HG02970 (cell line): ENCODE measurements around the gene PIK3C2G.
"Not testable (repeated sequence)": the region's sequence is repeated elsewhere in the genome, so short reads cannot be mapped to it uniquely, and the experiment has no call there.

Experiments used
- ATAC-seq: cut with Tn5 transposase; IDR thresholded peaks from one replicate; pipeline ENCODE4 v1.9.1; 2021; ENCODE audit warnings: mild to moderate bottlenecking, moderate library complexity, moderate number of reproducible peaks; ENCODE audit not compliant: unreplicated experiment, low FRiP score

The PIK3C2G gene

DNA sequence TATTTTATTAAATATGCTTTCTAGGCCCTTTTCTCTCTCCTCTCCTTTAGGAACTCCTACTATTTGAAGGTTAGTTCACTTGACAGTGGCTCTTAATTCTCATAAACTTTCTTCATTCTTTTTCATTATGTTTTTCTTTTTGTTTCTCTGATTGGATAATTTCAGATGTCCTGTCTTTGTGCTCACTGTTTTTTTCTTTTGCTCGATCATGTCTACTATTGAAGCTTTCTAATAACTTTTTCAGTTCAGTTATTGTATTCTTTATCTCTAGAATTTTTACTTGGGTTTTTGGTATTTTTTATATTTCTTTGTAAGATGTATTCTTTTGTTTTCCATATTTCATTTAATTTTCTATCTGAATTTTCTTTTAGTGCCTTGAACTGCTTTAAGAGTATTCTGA is 261.5 kb downstream of the PIK3C2G start:
- ATAC-seq = no peak

DNA sequence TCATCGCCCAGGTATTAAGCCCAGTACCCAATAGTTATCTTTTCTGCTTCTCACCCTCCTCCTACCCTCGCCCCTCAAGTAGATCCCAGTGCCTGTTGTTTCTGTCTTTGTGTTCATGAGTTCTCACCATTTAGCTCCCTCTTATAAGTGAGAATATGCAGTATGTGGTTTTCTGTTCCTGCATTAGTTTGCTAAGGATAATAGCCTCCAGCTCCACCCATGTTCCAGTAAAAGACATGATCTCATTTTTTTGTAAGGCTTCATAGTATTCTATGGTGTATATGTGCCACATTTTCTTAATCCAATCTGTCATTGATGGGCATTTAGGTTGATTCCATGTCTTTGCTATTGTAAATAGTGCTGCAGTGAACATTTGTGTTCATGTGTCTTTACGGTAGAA is 281.2 kb downstream of the PIK3C2G start:
- not testable (repeated sequence) for ATAC-seq

DNA sequence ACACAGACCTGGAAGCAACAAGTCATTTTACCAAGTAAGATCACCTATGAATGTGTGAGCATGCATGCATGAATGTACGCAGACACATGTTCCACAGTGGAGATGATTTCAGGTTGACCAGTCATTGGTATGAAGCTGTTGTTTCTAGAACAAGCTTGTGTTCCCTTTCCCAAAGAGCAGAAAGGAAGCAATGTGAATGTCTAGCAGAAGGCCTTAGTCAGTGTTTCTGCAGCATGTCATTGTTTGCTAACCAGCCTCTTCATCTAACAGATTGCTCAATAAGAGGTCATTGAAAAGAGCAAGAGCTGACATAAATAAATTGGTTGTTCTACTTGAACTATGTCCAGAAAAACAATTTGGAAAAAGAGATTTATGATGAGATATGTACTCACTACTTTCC is 285.1 kb downstream of the PIK3C2G start:
- ATAC-seq = no peak

DNA sequence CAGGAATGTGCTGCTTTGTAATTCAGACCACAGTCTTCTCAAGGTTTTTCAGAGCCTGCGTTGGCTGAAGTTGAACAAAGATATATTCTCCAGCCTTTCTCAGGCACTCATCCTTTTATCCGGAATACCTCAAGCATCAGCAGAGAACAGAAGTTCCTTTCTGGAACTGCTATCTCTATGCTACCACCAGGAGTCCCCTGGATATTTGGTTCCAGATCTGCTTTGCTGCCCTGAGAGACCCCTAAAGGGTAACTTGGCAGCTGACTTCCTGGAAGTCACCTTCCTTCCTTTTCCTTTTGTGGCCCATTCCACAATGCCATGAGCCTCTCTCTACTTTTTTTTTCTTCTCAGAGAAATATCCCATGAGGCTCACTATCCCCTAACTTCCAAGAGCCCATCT is 288.3 kb downstream of the PIK3C2G start:
- no peak for ATAC-seq

DNA sequence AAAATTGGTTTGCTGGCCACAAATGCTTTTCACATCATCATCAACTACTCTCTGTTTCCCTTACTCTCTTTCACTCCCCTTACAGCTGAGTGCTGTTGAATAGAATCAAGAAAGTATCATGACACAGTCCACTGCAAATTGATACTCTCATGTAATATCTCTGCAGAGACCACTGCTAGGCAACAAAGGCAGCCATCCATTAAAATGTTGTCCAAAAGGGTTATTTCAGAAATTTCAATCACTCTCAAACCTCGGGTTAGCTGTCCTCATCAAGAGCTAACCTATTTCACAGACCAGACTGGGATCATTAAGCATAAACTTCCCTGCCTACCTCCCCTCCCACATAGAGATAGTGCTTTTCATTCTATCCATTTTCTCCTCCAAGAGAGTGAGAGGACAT is 289.8 kb downstream of the PIK3C2G start:
- ATAC-seq = no peak

DNA sequence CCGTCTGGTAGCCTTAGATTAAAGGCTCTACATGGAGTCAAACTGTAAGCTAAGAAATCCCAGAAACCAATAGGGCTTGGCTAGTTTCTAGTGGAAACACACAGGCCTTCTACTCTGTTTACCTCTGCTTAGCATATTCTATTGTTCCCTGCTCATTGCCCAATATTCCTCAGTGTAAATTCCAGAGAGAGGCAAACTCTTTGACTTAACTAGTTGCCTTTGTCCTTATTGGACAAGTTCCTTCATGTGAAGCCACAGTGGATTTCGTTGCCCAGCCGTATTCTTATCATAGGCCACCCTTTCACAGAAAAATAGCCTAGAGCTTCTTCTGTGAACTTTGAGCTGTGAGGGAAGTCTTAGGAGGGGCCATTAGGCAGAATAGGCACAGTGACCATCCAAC is 290.4 kb downstream of the PIK3C2G start:
- ATAC-seq = no peak

DNA sequence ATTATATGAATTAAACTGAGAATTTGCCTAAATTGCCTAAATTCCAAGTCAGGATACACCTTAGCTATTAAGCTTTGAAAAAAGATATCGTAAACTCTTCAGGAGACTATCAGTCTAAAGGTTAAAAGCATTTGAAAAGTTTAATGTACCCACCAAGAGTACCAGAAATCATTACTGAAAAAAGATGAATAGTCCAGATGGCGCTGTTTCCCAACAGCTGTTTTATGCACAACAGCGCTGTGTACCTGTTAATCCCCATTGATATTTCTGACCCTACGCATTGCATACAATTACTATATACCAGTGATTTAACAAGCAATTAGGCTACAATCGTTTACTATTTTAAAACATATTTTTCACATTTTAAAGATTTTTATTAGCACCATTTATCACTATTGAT is 291.5 kb downstream of the PIK3C2G start:
- ATAC-seq = no peak

DNA sequence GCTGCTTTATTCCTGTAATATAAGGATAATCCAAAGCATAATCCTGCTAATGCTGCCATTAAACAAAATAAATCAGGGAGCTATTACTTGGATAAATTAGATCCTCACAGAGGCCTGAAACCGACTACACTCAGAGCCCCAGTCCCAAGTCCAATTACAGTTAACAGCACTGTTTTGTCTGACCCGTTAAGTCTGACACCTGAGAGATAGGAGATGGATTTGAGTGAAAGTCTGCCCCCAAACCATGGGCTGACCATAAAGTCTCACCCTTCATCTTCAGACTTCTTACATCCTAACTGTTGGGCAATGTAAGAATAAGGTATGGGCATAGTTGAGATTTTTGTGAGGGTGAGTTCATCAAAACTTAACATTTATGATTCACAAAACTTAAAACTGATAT is 294.8 kb downstream of the PIK3C2G start:
- no peak for ATAC-seq

DNA sequence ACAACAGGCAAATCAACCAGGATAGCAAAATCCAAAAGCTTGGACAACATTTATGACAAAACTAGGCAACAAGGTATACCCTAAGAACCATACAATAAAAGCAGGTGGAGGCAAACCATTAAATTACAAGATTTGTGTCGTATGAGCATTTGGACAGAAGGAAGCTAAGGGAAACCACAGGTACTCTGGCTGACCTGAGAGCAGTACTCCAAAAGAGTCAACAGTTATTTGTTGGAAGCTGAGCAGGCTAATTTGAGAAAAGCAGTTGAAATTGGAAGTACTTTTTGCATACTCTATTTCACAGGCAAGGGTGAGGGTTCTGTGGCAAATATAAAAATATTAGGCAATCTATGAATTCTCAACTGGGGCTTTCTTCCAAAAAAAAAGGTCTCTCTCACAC is 297.9 kb downstream of the PIK3C2G start:
- no peak for ATAC-seq

DNA sequence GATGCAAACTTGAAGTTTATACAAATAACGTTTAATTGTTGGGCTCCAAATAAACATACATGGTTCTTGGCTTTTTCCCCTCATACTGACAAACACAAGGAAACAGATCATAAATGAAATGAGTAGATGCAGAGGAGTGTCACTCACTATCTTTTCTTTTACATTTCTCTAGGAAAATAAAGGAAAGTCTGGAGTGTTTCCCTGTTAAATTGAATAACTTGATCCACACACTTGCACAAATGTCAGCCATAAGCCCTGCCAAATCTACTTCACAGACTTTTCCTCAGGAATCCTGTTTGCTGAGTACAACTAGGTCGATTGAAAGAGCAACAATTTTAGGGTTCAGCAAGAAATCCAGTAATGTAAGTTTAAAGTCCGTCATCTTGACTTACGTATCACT is 301.2 kb downstream of the PIK3C2G start:
- ATAC-seq = no peak

DNA sequence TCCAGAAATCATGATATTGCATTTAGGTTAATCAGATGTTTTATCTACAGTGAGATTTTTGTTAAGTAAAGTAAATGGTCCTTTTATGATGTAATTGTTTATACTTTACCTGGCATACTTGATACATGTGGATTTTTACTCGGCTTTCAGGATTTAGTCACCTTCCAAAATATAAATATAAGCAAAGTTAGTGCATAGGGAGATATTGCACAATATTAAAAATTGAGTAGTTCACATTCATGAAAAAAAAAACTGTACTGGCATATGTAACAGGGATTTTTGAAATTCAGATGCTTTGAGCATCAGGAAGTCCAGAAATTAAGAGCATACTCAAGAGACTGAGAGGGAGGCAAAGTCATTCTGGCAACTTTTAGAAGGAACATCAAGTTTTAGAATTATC is 303.0 kb downstream of the PIK3C2G start:
- no peak for ATAC-seq

DNA sequence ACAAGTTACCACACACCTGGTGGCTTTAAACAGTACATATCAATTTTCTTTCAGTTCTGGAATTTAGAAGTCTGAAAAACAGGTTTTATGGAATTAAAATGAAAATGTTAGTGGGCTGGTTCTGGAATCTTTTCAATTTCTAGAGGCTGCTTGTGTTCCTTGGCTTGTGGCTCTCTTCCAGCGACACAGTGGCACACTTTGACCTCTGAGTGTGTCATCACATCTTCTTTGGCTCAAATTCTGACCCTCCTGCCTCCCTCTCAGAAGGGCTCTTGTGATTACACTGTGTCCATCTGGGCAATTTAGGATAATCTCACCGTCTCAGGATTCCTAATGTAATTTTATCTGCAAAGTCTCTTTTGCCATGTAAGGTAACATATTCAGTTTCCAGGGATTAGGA is 306.5 kb downstream of the PIK3C2G start:
- ATAC-seq = no peak

DNA sequence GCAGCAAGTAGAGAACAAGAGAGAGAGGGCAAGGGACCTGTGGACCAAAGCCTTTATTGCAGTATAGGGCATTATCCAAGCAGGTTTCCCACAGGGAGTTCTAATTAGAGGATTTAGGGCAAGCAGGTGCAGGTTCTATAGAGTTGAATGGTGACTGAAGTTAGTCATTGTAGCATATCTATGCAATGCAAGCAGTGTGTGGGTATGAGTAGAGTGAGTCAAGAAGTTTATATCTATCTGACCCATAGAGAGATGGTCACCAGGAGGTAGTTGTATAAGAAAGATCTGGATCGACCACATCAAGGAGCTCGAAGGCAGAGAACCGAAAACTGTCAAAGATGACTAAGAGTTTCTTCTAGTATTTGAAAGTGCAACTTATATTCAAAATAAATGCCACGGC is 309.2 kb downstream of the PIK3C2G start:
- ATAC-seq = no peak

DNA sequence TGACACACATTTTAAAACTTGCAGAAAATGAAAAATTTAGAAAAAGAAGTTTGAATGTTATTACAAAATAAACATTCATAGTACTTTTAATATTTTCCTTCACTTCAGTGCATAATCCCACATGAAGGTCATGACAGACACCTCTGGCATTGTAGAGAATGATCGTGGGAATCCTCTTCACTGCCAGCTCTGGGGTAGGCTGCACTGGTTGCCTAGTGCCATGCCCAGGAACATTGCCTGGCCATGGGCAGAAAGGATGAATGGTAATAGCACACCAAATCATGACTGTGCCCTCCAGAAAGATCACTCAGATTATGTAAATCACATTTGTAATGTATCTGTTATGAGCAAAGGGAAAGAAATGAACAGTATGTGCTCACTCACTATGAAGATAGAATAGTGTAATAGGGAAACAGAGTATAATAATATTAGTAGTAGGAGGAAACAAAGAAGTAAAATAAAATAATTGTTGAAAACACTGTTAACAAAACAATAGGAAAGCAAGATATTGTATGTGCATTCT is 314.8 kb downstream of the PIK3C2G start:
- ATAC-seq = no peak

DNA sequence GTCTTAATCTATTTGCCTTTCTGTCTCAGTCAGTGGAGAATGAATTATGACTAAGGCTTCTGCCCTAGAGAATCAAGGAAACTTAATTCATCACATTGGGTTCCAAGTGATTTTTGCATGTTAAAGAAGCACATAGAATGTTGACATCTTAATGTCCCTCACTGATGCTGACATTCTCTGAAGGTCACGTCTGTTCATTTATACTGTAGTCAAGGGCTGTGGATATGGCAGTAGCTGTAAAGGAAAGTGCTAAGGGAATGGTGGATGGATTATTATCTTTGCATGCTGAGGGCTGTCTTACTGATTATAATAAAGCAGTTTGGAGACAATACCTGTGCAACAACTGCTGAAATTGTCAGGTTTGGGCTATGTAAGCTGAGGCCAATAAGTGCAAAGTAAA is 315.3 kb downstream of the PIK3C2G start:
- no peak for ATAC-seq

DNA sequence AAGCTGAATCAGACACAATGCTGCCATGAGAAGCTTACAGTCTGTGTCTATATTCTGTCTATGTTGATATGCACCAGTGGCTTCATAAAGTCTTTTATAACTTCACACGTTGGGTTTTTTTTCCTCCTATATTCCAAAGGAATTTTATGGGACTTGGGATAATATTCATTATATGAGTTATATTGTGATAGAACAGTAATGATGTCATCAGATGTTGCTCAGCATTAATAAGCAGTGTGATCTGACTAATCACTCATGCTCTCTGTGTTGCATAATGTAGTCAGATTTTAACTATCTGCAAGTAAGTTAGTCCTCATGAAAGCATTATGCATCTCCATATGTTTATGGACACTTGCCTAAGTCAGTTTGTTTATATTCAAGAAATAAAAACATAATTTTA is 316.9 kb downstream of the PIK3C2G start:
- no peak for ATAC-seq

DNA sequence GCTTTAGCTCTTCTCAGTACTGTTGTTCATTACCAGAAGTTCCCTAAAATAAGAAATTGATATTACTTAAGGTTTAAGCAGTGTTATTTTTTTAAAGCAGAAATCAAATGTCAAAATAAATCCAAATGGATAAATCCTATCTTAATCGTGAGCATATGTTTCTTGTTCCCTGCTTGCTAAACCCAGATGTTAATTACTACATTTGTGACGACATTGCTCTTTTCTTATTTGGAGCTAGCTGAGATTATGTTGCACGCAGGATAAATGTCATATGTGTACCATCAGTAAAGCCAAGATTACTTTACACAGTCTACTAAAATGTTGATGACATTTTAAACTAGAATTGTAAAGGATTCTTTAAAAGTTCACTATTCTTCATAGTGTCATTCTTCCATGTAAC is 319.0 kb downstream of the PIK3C2G start:
- ATAC-seq = no peak

DNA sequence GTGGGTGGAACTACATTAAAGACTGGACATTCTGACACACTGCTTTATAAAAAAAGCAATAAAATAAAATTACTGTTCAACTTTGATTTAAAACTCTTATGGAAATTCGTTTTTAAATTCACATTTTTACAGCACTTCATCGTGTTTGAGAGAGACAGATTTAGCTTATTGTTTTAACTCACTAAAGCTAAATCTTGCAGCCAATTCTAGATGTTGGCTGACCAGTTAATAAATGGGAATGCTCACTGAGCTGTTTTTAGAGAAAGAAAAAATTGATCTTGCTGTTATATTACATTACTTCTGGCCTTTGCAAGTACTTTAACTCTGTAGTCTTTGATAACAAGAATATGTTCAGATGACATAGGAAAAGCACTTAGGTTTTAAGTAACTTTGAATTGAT is 319.4 kb downstream of the PIK3C2G start:
- no peak for ATAC-seq

DNA sequence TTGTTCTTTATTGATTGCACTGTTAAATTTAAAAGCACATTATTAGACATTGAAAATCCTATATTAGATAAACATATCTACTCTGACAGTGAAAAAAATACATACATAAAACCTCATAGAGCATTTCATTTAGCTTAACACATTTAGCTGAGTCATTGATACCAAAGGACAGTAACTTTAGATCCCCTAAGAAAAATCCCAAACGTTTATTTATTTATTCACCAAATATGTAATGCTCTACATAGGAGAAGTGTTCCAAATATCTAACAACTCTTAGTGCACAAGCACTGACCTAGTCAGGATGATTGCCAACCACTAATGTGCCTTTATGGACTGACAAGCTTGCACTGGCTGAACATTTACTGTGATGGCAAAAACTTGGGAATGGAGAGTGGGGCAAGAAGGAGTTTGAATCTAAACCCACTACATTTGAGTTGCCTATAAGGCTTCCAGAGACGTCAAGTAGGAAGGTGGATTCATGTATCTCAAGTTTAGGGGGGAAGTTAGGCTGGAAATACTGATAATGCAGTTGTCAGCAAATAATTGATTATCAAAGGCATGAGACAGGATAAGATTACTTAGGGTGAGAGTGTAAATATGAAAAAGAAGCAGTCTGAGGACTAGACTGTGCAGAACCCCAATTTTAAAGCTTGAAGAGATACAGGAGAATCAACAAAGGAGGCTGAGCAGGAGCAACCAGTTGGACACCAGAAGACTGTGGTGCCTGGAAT is 320.1 kb downstream of the PIK3C2G start:
- no peak for ATAC-seq

DNA sequence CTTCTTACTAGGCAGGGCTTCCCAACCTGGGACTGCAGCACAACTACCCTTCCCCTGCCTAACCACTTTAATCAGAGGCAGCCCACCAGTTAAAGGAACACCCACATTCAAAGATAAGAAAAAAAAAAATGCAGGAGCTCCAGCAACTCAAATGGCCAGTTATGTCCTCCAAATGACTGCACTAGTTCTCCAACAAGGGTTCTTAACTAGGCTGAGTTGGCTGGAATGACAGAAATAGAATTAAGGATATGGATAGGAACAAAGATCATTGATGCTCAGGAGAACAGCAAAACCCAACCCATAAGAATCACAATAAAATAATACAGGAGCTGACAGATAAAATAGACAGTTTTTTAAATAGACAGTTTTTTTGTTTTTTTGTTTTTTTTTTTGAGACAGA is 322.3 kb downstream of the PIK3C2G start:
- no peak for ATAC-seq

DNA sequence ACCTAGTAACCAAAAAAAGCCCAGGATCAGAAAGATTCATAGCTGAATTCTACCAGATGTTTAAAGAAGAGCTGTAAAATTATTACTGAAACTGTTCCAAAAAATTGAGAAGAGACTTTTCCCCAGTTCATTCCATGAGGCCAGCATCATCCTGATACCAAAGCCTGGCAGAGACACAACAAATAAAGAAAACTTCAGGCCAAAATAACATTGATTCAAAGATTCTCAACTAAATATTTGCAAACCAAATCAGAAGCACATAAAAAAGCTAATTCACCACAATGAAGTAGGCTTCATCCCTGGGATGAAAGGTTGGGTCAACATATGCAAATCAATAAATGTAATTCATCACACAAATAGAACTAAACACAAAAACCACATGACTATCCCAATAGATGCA is 325.3 kb downstream of the PIK3C2G start:
- no peak for ATAC-seq

DNA sequence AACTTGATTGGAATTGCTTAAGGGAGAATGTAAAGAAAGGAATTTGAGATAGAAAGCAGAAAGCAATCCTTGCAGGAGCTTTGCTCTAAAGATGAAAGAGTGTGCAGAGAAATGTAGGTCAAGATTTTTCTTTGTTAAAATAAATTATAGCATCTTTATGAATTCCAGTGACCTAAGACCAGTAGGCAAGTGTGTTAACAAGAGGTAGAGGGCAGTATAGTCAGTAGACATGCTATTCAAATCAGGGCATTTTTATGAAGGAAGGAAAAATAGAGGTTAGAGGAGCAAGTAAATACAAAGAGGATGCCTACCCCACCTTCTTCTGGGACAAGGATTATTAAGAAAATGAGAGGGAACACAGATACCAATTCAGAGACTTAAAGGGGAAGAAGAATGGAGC is 328.0 kb downstream of the PIK3C2G start:
- ATAC-seq = no peak

DNA sequence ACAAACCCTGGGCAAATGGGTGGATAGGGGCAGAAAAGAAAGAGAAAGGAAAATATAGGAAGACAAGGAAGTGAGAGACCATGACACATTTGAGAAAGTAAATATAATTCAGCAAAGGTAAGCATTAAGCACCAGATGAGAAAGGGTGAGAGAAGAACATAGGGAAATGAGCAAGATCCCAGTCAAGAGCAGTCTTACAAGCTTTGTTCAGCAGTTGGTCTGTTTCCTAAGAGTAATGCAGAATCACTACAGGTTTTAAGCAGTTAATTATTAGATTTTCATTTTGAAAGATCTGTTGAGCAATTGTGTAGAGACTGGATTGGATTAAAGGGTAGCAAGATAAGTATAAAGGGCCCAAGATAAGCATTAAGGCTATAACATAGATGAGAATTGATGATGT is 330.2 kb downstream of the PIK3C2G start:
- ATAC-seq = no peak
